OCI-LY1 (cell line): Measurements from ENCODE around the gene NAV2.

Experiments used
- EZH2 ChIP-seq: fragments of 200-600 bp; sonication (generic), shearing (Covaris generic); IDR thresholded peaks from 2 replicates; pipeline ENCODE4 v1.8.0; 2017; ENCODE audit warnings: borderline replicate concordance, mixed run types, mild to moderate bottlenecking, antibody characterized with exemption, low read length, moderate library complexity, mixed read lengths
- TF ChIP-seq, protein P1 (sequence below): fragments of 200-600 bp; sonication (generic), shearing (Covaris generic); IDR thresholded peaks from 2 replicates; pipeline ENCODE4 v1.5.1; 2017; ENCODE audit warnings: mild to moderate bottlenecking, antibody characterized with exemption, low read length, moderate library complexity, mixed read lengths

DNA sequence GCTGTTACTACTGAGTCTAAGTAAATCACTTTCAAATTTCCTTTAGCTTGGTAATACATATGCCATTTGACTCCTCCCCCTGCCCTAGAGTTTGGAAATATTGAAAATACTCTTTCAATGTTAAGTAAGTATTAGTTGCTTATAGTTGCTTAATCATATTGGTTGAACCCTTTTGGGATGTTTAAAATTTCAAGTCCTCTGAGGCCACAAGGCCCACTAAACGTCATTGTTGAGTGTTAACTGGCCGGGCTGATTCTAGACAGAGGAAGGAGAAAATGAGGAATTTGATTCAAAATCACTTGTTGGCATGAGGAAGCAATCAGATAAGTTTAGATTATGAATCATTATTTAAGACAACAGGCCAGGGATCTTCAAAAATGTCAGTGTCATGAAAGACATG is 8.5 kb downstream of the NAV2 start:
- TF ChIP-seq, protein P1, sequence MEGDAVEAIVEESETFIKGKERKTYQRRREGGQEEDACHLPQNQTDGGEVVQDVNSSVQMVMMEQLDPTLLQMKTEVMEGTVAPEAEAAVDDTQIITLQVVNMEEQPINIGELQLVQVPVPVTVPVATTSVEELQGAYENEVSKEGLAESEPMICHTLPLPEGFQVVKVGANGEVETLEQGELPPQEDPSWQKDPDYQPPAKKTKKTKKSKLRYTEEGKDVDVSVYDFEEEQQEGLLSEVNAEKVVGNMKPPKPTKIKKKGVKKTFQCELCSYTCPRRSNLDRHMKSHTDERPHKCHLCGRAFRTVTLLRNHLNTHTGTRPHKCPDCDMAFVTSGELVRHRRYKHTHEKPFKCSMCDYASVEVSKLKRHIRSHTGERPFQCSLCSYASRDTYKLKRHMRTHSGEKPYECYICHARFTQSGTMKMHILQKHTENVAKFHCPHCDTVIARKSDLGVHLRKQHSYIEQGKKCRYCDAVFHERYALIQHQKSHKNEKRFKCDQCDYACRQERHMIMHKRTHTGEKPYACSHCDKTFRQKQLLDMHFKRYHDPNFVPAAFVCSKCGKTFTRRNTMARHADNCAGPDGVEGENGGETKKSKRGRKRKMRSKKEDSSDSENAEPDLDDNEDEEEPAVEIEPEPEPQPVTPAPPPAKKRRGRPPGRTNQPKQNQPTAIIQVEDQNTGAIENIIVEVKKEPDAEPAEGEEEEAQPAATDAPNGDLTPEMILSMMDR: no peak
- TF ChIP-seq EZH2: no peak
